Activated T-cell treated with anti-CD3 and anti-CD28 coated beads, Interleukin-2, amount 50 U/mL, for 72 hours (primary cell): ENCODE data around the gene TRMT11. TPM values are rescaled to one million over a fixed set of nuclear protein-coding genes. Genes with fewer than 3 reads are reported as not detected.
"Not testable (repeated sequence)": the region's sequence is repeated elsewhere in the genome, so short reads cannot be mapped to it uniquely, and the experiment has no call there.

Experiments
- ATAC-seq, 2 donors: fragments of 150-1000 bp; cut with Tn5 transposase; replicated peaks in 1 of 2; 2 replicates each; pipeline ENCODE4 v1.10.0; 2021; ENCODE audit warnings: moderate library complexity in 2 of 2, mild to moderate bottlenecking in 1 of 2
- DNase-seq, 2 donors: peaks; one replicate each; pipeline ENCODE4 v3.0.0; 2021 to 2022; ENCODE audit warnings: mixed read lengths in 1 of 2
- H3K27ac Mint-ChIP-seq: one replicate; pipeline ENCODE4 v1.8.0; 2022; ENCODE audit warnings: mild to moderate bottlenecking, moderate library complexity, mixed read lengths
- H3K27me3 Mint-ChIP-seq: one replicate; pipeline ENCODE4 v1.8.0; 2022; ENCODE audit warnings: low read depth, mixed read lengths
- H3K36me3 Mint-ChIP-seq, 2 donors: one replicate each; pipeline ENCODE4 v1.8.0; 2022; ENCODE audit warnings: mixed read lengths in 2 of 2, mild to moderate bottlenecking in 1 of 2; ENCODE audit not compliant: insufficient read depth in 2 of 2
- H3K4me1 Mint-ChIP-seq: one replicate; pipeline ENCODE4 v1.8.0; 2022; ENCODE audit warnings: low read depth, mixed read lengths
- H3K4me3 Mint-ChIP-seq, 2 donors: one replicate each; pipeline ENCODE4 v1.8.0; 2022; ENCODE audit warnings: mild to moderate bottlenecking in 2 of 2, mixed read lengths in 2 of 2, moderate library complexity in 2 of 2
- H3K9me3 Mint-ChIP-seq, 2 donors: one replicate each; pipeline ENCODE4 v1.8.0; 2022; ENCODE audit warnings: mixed read lengths in 2 of 2
- total RNA-seq, 2 donors: library from RNA; stranded (reverse); gene quantifications; one replicate each; pipeline ENCODE4 v1.2.3, GENCODE V29; 2022

Gene TRMT11
- total RNA-seq, 2 donors from 2014 or later = 29.1 to 29.9 TPM

DNA sequence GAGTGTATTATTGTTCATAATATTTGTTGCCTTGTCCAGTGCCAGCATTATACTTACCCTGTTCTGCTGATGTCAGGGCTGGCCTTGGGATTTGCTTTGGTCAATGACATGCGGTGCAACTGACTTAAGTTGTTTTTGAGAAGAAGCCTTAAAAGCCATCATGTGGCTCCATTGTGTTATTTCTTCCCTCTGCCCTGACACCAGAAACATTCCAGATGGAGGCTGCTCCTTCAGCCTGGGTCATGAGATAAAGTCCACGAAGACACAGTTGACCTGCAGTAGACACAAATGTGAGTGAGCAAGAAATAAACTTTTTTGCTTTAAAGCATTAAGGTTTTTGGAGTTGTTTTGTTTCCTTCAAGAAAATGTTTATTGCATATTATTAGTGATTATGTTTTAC lies 37.3 kb upstream of the TRMT11 start:
- Mint-ChIP-seq H3K36me3 (no peaks in the 10 kb centered on the region), H3K27ac (no peak overlapping the region), H3K9me3 (no peaks in the 10 kb centered on the region), H3K27me3 (peaks cover 35% of the 10 kb centered on the region), H3K4me1 (peaks cover 12% of the 10 kb centered on the region), H3K4me3 (no peak overlapping the region)
- ATAC-seq (no peak), DNase-seq (no peak)

DNA sequence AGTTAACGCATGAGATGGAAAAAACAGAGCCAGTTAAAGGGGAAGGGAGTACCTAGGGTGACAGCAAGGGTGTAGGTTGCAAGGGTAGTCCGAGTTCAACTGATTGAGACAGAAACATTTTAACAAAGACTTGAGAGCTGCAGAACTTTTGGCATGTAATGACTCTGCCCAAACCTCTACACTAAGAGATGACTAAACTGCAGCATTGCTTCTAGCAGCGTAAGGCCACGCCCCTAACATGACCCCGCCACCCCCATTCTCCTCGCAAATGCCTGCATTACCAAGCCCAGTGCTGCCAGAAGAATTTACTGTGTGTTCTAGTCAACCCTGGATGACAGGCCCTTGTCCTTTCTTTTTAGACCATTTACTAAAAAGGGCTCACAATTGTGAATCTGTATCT lies 36.0 kb upstream of the TRMT11 start:
- Mint-ChIP-seq H3K4me1 (peaks cover 10% of the 10 kb centered on the region), H3K9me3 (no peaks in the 10 kb centered on the region), H3K27ac (no peak overlapping the region), H3K4me3 (no peak overlapping the region), H3K27me3 (peaks cover 40% of the 10 kb centered on the region), H3K36me3 (no peaks in the 10 kb centered on the region)
- ATAC-seq (peak; percentile 75 to 90), DNase-seq (peak; percentile 33 to 53)

DNA sequence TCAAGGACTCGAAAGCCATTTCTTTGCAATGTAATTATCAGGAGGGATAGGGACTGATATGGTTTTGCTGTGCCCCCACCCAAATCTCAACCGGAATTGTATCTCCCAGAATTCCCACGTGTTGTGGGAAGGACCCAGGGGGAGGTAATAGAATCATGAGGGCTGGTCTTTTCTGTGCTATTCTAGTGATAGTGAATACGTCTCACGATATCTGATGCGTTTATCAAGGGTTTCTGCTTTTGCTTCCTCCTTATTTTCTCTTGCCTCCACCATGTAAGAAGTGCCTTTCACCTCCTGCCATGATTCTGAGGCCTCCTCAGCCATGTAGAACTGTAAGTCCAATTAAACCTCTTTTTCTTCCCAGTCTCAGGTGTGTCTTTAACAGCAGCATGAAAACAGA lies 35.6 kb upstream of the TRMT11 start:
- not testable (repeated sequence) for H3K4me3 Mint-ChIP-seq, ATAC-seq, H3K27ac Mint-ChIP-seq, H3K4me1 Mint-ChIP-seq, DNase-seq, H3K9me3 Mint-ChIP-seq, H3K36me3 Mint-ChIP-seq
- H3K27me3 Mint-ChIP-seq = peaks cover 39% of the 10 kb centered on the region

DNA sequence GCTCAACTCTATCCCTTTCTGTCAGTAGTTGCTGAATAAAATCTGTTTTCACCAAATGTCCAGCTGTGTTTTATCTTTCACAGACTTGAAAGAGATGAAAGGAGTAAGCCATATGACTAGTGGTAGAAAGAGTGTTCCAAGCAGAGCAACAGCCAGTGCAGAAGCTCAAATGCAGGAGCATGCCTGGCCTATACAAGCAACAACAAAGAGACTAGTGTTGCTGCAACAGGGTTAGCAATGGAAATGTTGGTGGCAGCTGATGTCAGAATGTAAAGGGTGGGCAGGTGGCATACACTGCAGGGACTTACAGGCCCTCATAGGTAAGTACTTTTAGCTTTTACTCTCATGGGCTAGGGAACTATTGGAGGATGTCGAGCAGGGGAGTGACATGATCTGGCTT lies 35.0 kb upstream of the TRMT11 start:
- Mint-ChIP-seq H3K4me3 (no peak overlapping the region), H3K27me3 (peaks cover 34% of the 10 kb centered on the region), H3K9me3 (no peaks in the 10 kb centered on the region), H3K4me1 (peaks cover 1% of the 10 kb centered on the region), H3K36me3 (no peaks in the 10 kb centered on the region), H3K27ac (no peak overlapping the region)
- no peak for ATAC-seq
- DNase-seq = no peak

DNA sequence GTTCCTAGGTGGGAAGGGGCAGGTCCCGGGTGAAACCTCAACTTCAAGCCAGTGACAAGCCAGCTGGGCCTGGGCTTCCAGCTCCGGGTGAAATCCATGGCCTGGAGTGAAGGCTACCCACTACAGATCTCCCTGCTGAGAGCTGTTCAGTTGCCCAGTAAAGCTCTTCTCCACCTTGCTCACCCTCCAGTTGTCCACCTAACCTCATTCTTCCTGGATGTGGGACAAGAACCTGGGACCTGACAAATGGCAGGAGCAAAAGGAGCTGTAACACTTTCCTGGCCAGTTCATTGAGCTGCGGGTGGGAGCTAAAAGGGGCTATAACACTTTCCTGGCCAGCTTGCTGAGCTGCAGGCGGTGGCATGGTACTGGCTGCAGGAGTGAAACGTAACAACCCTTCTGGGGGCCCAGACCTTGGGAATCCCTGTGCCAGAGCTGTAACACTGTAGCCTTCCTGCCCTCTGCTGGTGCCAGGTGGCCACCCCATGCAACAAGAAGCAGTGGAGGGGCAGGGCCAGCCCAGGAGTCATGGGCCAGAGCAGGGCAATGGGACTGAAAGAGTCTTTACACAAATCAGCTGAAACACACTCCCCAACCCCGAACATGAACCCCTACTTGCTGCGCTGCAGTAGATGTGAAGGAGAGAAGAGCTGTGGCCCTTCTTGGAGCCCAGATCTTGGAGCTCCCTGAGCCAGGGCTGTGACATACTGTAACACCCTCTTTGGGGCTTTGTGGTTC lies 33.4 kb upstream of the TRMT11 start:
- DNase-seq = peak; percentile 23 to 31
- Mint-ChIP-seq H3K27ac (no peak overlapping the region), H3K27me3 (peaks cover 34% of the 10 kb centered on the region), H3K4me3 (no peak overlapping the region), H3K9me3 (no peaks in the 10 kb centered on the region), H3K36me3 (no peaks in the 10 kb centered on the region), H3K4me1 (no peaks in the 10 kb centered on the region)
- no peak for ATAC-seq

DNA sequence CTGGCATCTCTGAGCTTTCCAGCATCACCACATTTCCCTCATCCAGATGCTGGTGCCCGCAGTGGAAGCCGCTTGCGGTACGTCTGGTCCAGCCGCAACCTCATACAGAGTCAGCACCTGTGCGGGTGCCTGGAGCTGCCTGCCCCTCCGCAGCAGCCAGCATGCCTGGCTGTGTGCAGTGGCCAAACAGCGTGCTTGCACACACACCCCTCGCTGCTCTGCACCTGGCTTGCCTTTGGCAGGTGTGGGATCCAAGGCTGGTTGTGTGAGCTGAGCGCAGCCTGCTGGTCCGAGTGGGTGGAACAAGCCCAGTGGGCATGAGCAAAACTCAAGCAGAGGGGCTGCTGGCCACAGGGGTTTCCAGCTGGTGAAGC lies 32.9 kb upstream of the TRMT11 start:
- no peak for ATAC-seq
- Mint-ChIP-seq H3K4me1 (no peaks in the 10 kb centered on the region), H3K27ac (no peak overlapping the region), H3K36me3 (no peaks in the 10 kb centered on the region), H3K4me3 (no peak overlapping the region), H3K9me3 (no peaks in the 10 kb centered on the region), H3K27me3 (peaks cover 32% of the 10 kb centered on the region)
- no peak for DNase-seq

DNA sequence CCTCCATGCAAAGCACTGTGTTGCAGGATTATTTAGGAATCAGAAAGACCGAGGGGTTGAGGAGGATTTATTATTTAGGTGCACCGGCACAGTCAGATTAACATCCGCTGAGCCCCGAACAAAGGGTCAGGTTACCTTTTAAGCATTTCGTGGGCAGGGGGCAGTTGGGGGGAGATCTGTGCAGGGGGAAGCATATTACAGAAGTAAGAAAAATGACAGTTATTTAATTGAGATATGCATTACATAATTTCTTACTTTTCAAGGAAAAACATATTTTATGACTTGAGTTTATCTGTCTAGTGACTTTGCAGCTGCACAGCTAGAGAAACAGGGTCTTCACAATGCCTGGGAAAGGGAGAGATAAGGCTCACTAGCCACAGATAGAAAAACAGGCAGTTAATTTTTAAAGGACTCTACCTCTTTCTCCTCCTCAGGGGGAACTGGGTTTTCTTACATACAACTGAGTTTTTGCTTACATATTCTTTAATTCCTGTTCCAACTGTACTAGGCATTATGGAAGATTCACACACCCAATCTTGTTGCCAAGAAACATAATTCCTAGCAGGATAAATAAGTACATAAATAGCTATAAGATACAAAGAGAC lies 31.5 kb upstream of the TRMT11 start:
- ATAC-seq (no peak), DNase-seq (no peak)
- Mint-ChIP-seq H3K27me3 (peaks cover 27% of the 10 kb centered on the region), H3K27ac (no peak overlapping the region), H3K4me3 (peak overlapping the region; percentile 4 to 9), H3K9me3 (no peaks in the 10 kb centered on the region), H3K36me3 (no peaks in the 10 kb centered on the region), H3K4me1 (no peaks in the 10 kb centered on the region)

DNA sequence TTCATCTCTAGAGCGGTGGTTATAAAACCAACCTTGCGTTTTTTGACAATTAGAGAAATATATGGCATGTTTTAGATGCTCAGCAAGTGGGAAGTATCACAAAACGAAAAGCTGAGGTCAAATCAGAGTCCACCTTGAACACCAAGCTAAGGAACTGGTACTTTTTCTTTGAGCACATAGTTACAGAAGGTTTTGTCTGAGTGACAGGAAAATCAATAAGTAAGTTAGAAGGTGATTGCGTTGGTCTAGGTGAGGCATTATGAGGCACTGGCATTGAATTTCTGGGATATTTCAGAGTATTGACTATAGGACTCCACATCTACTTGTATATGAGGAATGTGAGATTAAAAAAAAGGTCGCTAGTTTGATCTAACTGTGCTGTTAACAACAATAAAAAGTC lies 30.4 kb upstream of the TRMT11 start:
- H3K27ac Mint-ChIP-seq = peak overlapping the region; percentile 23
- H3K36me3 Mint-ChIP-seq = no peaks in the 10 kb centered on the region
- peaks cover 24% of the 10 kb centered on the region for H3K27me3 Mint-ChIP-seq
- peak overlapping the region in 1 of 2 donors; percentile 64 for H3K4me3 Mint-ChIP-seq
- ATAC-seq (no peak), DNase-seq (no peak)
- no peaks in the 10 kb centered on the region for H3K9me3 Mint-ChIP-seq
- H3K4me1 Mint-ChIP-seq = no peaks in the 10 kb centered on the region

DNA sequence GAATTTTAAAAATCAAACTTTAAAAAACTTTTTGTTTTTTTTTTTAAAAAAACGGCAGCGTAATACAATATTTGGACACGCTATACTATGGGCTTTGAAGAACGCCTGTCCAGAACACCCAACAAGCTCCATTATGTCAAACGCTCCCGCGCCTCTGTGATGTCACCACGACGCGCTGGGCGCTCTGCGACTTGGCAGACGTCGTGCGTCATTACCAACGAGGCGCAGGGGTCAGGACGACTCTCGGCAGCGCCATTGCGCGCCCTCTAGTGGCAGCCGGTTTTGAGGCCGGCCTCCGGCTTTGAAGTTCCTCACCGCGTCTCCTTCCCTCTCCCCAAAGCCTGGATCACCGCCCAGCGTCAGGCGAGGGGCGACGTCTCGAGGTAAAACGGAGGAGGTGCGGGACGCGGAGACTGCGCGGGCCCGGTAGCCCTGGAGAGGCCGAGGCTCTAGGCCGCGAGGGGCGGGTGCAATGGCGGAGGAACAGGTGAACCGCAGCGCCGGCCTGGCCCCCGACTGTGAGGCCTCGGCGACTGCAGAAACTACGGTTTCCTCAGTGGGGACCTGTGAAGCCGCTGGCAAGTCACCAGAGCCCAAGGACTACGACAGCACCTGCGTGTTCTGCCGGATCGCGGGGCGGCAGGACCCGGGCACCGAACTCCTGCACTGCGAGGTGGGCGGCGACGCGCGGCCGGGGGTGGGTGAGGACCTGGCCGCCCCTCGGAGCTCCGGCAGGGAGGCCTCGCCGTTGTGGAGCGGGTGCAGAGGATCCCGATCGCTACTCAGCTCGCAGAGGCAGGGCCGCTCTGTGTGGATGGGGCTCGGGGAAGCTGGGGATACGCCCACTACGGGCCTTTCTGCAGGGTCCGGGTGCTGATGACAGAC lies 29.6 kb upstream of the TRMT11 start, which contains the start of gene HINT3:
Gene HINT3 (plus strand): TSS at position 265 of the 885 bp plus-strand sequence. CDS start 208 bp downstream, at position 473.
- peak within 1 kb of the TSS; percentile 40 for H3K27ac Mint-ChIP-seq
- peaks cover 2% of the 10 kb centered on the region for H3K4me1 Mint-ChIP-seq
- peak; percentile 98 to 99 for DNase-seq
- no peaks in the 10 kb centered on the region for H3K9me3 Mint-ChIP-seq
- no peaks in the 10 kb centered on the region for H3K36me3 Mint-ChIP-seq
- H3K27me3 Mint-ChIP-seq = peaks cover 16% of the 10 kb centered on the region
- peak within 1 kb of the TSS in 1 of 2 donors; percentile 64 for H3K4me3 Mint-ChIP-seq
- ATAC-seq = peak; percentile 91 to 92

DNA sequence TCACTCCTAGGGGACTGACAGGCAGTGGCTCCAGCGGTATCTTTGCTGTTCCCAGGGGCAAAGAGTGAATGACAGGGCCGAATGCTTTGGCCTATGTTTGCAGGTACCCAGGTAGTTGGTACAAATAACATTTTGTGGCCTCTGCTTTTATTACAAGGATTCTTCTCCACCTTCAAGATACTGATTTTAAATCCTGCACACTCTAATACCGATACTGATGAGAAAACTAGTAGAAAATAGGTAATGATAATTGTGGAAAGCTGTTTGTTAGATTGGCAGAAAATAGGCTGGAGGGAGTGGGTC lies 29.0 kb upstream of the TRMT11 start:
- Mint-ChIP-seq H3K27me3 (peaks cover 10% of the 10 kb centered on the region), H3K9me3 (no peaks in the 10 kb centered on the region), H3K4me3 (no peak overlapping the region), H3K36me3 (no peaks in the 10 kb centered on the region), H3K27ac (no peak overlapping the region), H3K4me1 (peaks cover 4% of the 10 kb centered on the region)
- DNase-seq = no peak
- no peak for ATAC-seq

DNA sequence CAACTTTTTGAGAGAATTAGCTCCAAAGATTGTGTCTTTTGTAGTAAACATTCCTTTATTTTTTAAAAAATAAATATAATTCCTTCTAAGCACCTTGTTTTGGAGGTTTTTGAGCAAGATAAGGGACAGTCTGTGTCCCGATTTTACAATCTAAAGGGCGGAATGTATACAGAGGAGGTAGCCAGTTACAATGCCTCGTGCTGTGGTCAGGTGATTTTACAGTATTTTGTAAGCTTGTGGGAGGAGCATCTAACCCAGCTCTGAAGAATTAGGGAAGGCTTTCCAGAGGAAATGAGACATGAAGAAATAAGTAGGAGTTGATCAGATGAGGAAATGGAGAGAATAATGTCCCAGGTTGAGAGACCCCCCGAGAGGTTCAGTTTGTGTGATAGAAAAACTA lies 28.5 kb upstream of the TRMT11 start:
- no peak for DNase-seq
- H3K36me3 Mint-ChIP-seq = no peaks in the 10 kb centered on the region
- peaks cover 7% of the 10 kb centered on the region for H3K27me3 Mint-ChIP-seq
- H3K4me3 Mint-ChIP-seq = no peak overlapping the region
- H3K4me1 Mint-ChIP-seq = peaks cover 4% of the 10 kb centered on the region
- ATAC-seq = no peak
- no peak overlapping the region for H3K27ac Mint-ChIP-seq
- no peaks in the 10 kb centered on the region for H3K9me3 Mint-ChIP-seq

DNA sequence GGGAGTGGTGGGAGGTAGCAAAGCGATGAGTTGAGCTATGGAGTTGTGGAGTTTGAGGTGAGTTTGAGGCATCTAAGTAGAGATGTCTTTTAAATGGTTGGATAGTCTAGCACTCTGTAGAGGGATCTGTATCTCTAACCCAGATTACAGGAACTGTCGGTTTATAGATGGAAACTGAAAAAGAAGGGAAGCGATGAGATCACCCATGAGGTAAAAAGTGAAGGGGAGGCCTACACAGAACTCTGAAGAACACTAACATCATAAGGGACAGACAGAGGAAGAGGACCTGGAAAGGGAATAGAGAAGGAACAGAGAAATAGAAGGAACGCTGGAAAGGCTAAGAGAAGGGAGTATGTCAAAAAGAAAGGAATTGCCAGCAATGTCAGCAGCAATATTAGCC lies 27.3 kb upstream of the TRMT11 start:
- DNase-seq (no peak), ATAC-seq (no peak)
- no peaks in the 10 kb centered on the region for H3K36me3 Mint-ChIP-seq
- H3K4me3 Mint-ChIP-seq = no peak overlapping the region
- H3K27me3 Mint-ChIP-seq = peaks cover 7% of the 10 kb centered on the region
- no peaks in the 10 kb centered on the region for H3K9me3 Mint-ChIP-seq
- no peak overlapping the region for H3K27ac Mint-ChIP-seq
- H3K4me1 Mint-ChIP-seq = peaks cover 4% of the 10 kb centered on the region

DNA sequence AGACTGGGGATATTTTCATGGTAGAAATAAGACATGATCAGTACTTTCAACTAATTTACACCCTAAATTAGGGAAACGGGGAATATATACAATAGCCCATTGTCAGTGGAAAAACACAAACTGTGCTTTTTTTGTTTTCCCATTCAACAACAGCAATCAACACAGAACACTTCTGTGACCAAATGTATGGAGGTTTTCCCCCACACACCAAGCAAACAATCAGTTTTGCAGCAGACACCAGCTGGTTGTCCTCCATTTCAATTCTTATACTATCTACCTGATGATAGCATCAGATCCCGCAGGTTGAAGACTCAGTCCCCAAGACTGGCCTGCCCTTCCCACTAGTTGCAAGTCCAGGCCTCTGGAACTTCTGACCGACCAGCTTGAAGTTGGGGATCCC lies 25.2 kb upstream of the TRMT11 start:
- no peak overlapping the region for H3K27ac Mint-ChIP-seq
- no peaks in the 10 kb centered on the region for H3K36me3 Mint-ChIP-seq
- H3K4me1 Mint-ChIP-seq = peaks cover 4% of the 10 kb centered on the region
- no peak for ATAC-seq
- DNase-seq = no peak
- no peak overlapping the region for H3K4me3 Mint-ChIP-seq
- no peaks in the 10 kb centered on the region for H3K9me3 Mint-ChIP-seq
- no peaks in the 10 kb centered on the region for H3K27me3 Mint-ChIP-seq
